Liver (tissue), 9 donors: ENCODE measurements around the gene ZNF652. TPM values are rescaled to one million over a fixed set of nuclear protein-coding genes. Genes with fewer than 3 reads are reported as not detected.
"Not testable (repeated sequence)": the region's sequence is repeated elsewhere in the genome, so short reads cannot be mapped to it uniquely, and the experiment has no call there.

ENCODE experiments used
- DNase-seq: peaks from one replicate; pipeline ENCODE4 v3.0.0-alpha.2; 2017; ENCODE audit warnings: low spot score
- H3K27ac ChIP-seq, 2 donors: one replicate each; pipeline ENCODE4 v1.7.0; 2013; ENCODE audit warnings: inconsistent platforms in 2 of 2, low read length in 2 of 2, control low read depth in 1 of 2, low read depth in 1 of 2, mild to moderate bottlenecking in 1 of 2
- H3K27me3 ChIP-seq, 4 donors: one replicate each; pipeline versions ENCODE4 v1.6.1 to v1.7.0; 2013; ENCODE audit warnings: low read length in 3 of 4, inconsistent platforms in 1 of 4, mild to moderate bottlenecking in 1 of 4, moderate library complexity in 1 of 4; ENCODE audit not compliant: control insufficient read depth in 4 of 4, insufficient read depth in 4 of 4
- H3K36me3 ChIP-seq, 4 donors: one replicate each; pipeline versions ENCODE4 v1.6.1 to v1.7.0; 2013; ENCODE audit warnings: low read length in 3 of 4, mild to moderate bottlenecking in 3 of 4, low read depth in 1 of 4, moderate library complexity in 1 of 4; ENCODE audit not compliant: control insufficient read depth in 4 of 4, insufficient read depth in 3 of 4
- H3K4me1 ChIP-seq, 4 donors: one replicate each; pipeline versions ENCODE4 v1.6.1 to v1.7.0; 2013; ENCODE audit warnings: low read length in 3 of 4, mild to moderate bottlenecking in 3 of 4, moderate library complexity in 1 of 4; ENCODE audit not compliant: control insufficient read depth in 4 of 4, insufficient read depth in 4 of 4
- H3K4me3 ChIP-seq, 3 donors: one replicate each; pipeline versions ENCODE4 v1.6.1 to v1.7.0; 2013; ENCODE audit warnings: low read length in 3 of 3, control low read depth in 1 of 3, low read depth in 1 of 3, mild to moderate bottlenecking in 1 of 3
- H3K9ac ChIP-seq, 2 donors: one replicate each; pipeline ENCODE4 v1.7.0; 2013; ENCODE audit warnings: low read length in 2 of 2, mild to moderate bottlenecking in 2 of 2, moderate library complexity in 2 of 2, control low read depth in 1 of 2, low read depth in 1 of 2
- H3K9me3 ChIP-seq, 4 donors: one replicate each; pipeline versions ENCODE4 v1.6.1 to v1.7.0; 2013; ENCODE audit warnings: low read length in 3 of 4; ENCODE audit not compliant: control insufficient read depth in 4 of 4
- ATF3 ChIP-seq: IDR thresholded peaks from 2 replicates; pipeline ENCODE4 v1.6.1; 2016; ENCODE audit warnings: antibody characterized with exemption
- CTCF ChIP-seq: fragments of 150-350 bp; IDR thresholded peaks from 2 replicates; pipeline ENCODE4 v1.5.1; 2017; ENCODE audit warnings: improper control_type of control experiment, low read depth, low read length; ENCODE audit not compliant: missing input control
- EGR1 ChIP-seq, 2 donors: IDR thresholded peaks; 2 replicates each; pipeline ENCODE4 v1.6.1; 2016 to 2018; ENCODE audit warnings: antibody characterized with exemption in 2 of 2, low read depth in 2 of 2
- FOXA1 ChIP-seq: IDR thresholded peaks from 2 replicates; pipeline ENCODE4 v1.6.1; 2016; ENCODE audit warnings: antibody characterized with exemption
- GABPA ChIP-seq, 2 donors: IDR thresholded peaks in 1 of 2; conservative IDR thresholded peaks in 1 of 2; 2 replicates each; pipeline ENCODE4 v1.6.1; 2016; ENCODE audit warnings: antibody characterized with exemption in 2 of 2, mild to moderate bottlenecking in 1 of 2, moderate library complexity in 1 of 2
- HNF4A ChIP-seq, 2 donors: conservative IDR thresholded peaks; 2 replicates each; pipeline ENCODE4 v1.6.1; 2016; ENCODE audit warnings: antibody characterized with exemption in 2 of 2, mild to moderate bottlenecking in 2 of 2
- JUND ChIP-seq, 2 donors: IDR thresholded peaks; 2 replicates each; pipeline ENCODE4 v1.6.1; 2016; ENCODE audit warnings: antibody characterized with exemption in 2 of 2
- MAX ChIP-seq: IDR thresholded peaks from 2 replicates; pipeline ENCODE4 v1.6.1; 2016; ENCODE audit warnings: antibody characterized with exemption
- NR2F2 ChIP-seq: IDR thresholded peaks from 2 replicates; pipeline ENCODE4 v1.6.1; 2016; ENCODE audit warnings: antibody characterized with exemption
- RAD21 ChIP-seq, 2 donors: IDR thresholded peaks; 2 replicates each; pipeline ENCODE4 v1.6.1; 2016; ENCODE audit warnings: antibody characterized with exemption in 2 of 2, mild to moderate bottlenecking in 2 of 2
- RXRA ChIP-seq, 2 donors: IDR thresholded peaks; 2 replicates each; pipeline ENCODE4 v1.6.1; 2017 to 2018; ENCODE audit warnings: antibody characterized with exemption in 2 of 2, mild to moderate bottlenecking in 1 of 2
- SP1 ChIP-seq: IDR thresholded peaks from 2 replicates; pipeline ENCODE4 v1.6.1; 2018; ENCODE audit warnings: antibody characterized with exemption, mild to moderate bottlenecking
- TAF1 ChIP-seq: conservative IDR thresholded peaks from 2 replicates; pipeline ENCODE4 v1.6.1; 2016; ENCODE audit warnings: antibody characterized with exemption, mild to moderate bottlenecking
- YY1 ChIP-seq: IDR thresholded peaks from 2 replicates; pipeline ENCODE4 v1.6.1; 2016; ENCODE audit warnings: antibody characterized with exemption, mild to moderate bottlenecking
- WGBS: extraction: QIAGEN DNeasy Blood & Tissue Kit; methylation state at CpG from one replicate; pipeline ENCODE4 v1.1.7; 2013; 5-methylcytosine and 5-hydroxymethylcytosine counted together
- polyA plus RNA-seq, 2 donors: library from polyadenylated mRNA; stranded (reverse) in 1 of 2; unstranded in 1 of 2; fragments of 200-250 nt in 1 of 2; fragments of >200 nt in 1 of 2; fragmentation: Nextera tagmentation in 1 of 2; extraction: Ambion mirVana in 1 of 2; gene quantifications; one replicate each; pipeline versions ENCODE4 v1.2.1 to v1.2.3, GENCODE V29; 2013 to 2015
- total RNA-seq, 2 donors: library from RNA; depleted of rRNA; stranded (reverse); fragments of >200 nt; gene quantifications; one replicate each; pipeline ENCODE4 v1.2.3, GENCODE V29; 2014
- donor health status: healthy.
- donor health status: healthy.
- donor health status: healthy.
- donor health status: healthy.
- donor health status: healthy.

The ZNF652 gene
- total and polyA plus RNA-seq, 4 donors = 5.3 to 23.1 (median 17.5) TPM

- no peak overlapping the region for H3K27ac ChIP-seq
- no peaks in the 10 kb centered on the region for H3K36me3 ChIP-seq
- no peak overlapping the region for H3K9ac ChIP-seq
- H3K9me3 ChIP-seq = no peaks in the 10 kb centered on the region
- 76% methylated on average over 1 of the region's 1 CpG for WGBS
- H3K27me3 ChIP-seq = no peaks in the 10 kb centered on the region
- no peak for TF ChIP-seq YY1
- no peak for TF ChIP-seq SP1
- no peak for TF ChIP-seq TAF1
- no peak for TF ChIP-seq EGR1 (IDR thresholded peaks at IDR 0.05; ENCODE audit: low read depth in 2 of 2)
- no peak for TF ChIP-seq JUND (IDR thresholded peaks at IDR 0.05)
- no peak for TF ChIP-seq ATF3
- TF ChIP-seq FOXA1 = no peak
- no peak for TF ChIP-seq NR2F2
- TF ChIP-seq GABPA (IDR thresholded peaks at IDR 0.05 in 1 of 2, conservative IDR thresholded peaks at IDR 0.05 in 1 of 2) = no peak
- TF ChIP-seq RXRA (IDR thresholded peaks at IDR 0.05) = no peak
- no peak for TF ChIP-seq CTCF
- no peak for TF ChIP-seq MAX
- no peak for TF ChIP-seq HNF4A (conservative IDR thresholded peaks at IDR 0.05)
- DNase-seq = no peak
- no peak overlapping the region for H3K4me3 ChIP-seq
- H3K4me1 ChIP-seq = peaks cover 0 to 1% (median 0%) of the 10 kb centered on the region in 4 donors
Observed at GRCh38 chr17:49369089-49369488, 7.0 kb upstream of the ZNF652 start.

GRCh38 chr17:49365667-49366066, 3.6 kb upstream of the ZNF652 start:
- 48% methylated on average over 2 of the region's 2 CpGs for WGBS
- Histone ChIP-seq H3K4me1 (peaks cover 1 to 13% (median 8%) of the 10 kb centered on the region in 4 donors), H3K36me3 (no peaks in the 10 kb centered on the region), H3K4me3 (no peak overlapping the region), H3K27me3 (no peaks in the 10 kb centered on the region), H3K9ac (no peak overlapping the region), H3K9me3 (no peaks in the 10 kb centered on the region), H3K27ac (no peak overlapping the region)
- no peak for DNase-seq
- TF ChIP-seq NR2F2 (no peak), RAD21 (IDR thresholded peaks at IDR 0.05) (peak in 1 of 2 donors; percentile 37)

- peaks cover 1 to 18% (median 12%) of the 10 kb centered on the region in 4 donors for H3K4me1 ChIP-seq
- not testable (repeated sequence) for H3K27me3 ChIP-seq, H3K4me3 ChIP-seq, DNase-seq, H3K9ac ChIP-seq, H3K36me3 ChIP-seq, H3K9me3 ChIP-seq, H3K27ac ChIP-seq
- WGBS = 95% methylated on average over 10 of the region's 10 CpGs
Observed at GRCh38 chr17:49365126-49365525, 3.1 kb upstream of the ZNF652 start.
